HepG2 (cell line): ENCODE measurements around the gene ARHGAP10. TPM values are rescaled to one million over a fixed set of nuclear protein-coding genes. Genes with fewer than 3 reads are reported as not detected.

Experiments
- ATAC-seq: fragments of 200-7000 bp; cut with Tn5 transposase; 3 replicates; pipeline ENCODE4 v1.9.1; 2020; ENCODE audit warnings: mild to moderate bottlenecking, moderate library complexity
- BruUV-seq: library from RNA; stranded (reverse); fragments of 400-500 nt; replicated peaks from 2 replicates; lab custom pipeline; 2021; lab: Mats Ljungman, UMichigan
- CTCF ChIA-PET: fragments of 300-600 bp; formaldehyde crosslinking; extraction: SDS; loops from one replicate; lab custom pipeline; 2021; ENCODE audit warnings: low total read pairs, inconsistent platforms, low intra/inter-chr PET ratio; lab: Yijun Ruan, JAX
- POLR2A ChIA-PET: fragments of 350-600 bp; sonication (Branson Sonifier 250); formaldehyde crosslinking; loops from one replicate; lab custom pipeline; 2020; ENCODE audit warnings: antibody characterized with exemption, inconsistent platforms; lab: Yijun Ruan, JAX
- DNase-seq: peaks from one replicate; pipeline ENCODE4 v3.0.0-alpha.2; 2015; ENCODE audit warnings: low spot score
- FAIRE-seq: peaks from 3 replicates; lab custom pipeline; 2011; peaks lifted over from hg19 to GRCh38; lab: Jason Lieb, UNC
- H2AFZ ChIP-seq: one replicate; pipeline ENCODE4 v1.6.1; 2011; ENCODE audit warnings: low read length, inconsistent platforms
- H3K27ac ChIP-seq: fragments of 300-600 bp; 3 replicates; pipeline ENCODE4 v1.8.0; 2011; ENCODE audit warnings: mixed run types, mild to moderate bottlenecking, mixed read lengths, low read length, inconsistent platforms; ENCODE audit not compliant: insufficient read depth; ENCODE audit errors: extremely low read length
- H3K27me3 ChIP-seq, 2 experiments: fragments of 200-600 bp in 1 of 2; 2 replicates in 1 of 2; 3 replicates in 1 of 2; pipeline versions ENCODE4 v1.6.0 to v1.8.0; 2011; ENCODE audit warnings: low read length in 2 of 2, mild to moderate bottlenecking in 2 of 2, moderate library complexity in 2 of 2, inconsistent platforms in 1 of 2; ENCODE audit not compliant: insufficient read depth in 2 of 2, control insufficient read depth in 1 of 2
- H3K36me3 ChIP-seq, 2 experiments: fragments of 200-600 bp in 1 of 2; replicated peaks in 1 of 2; 2 replicates in 1 of 2; 3 replicates in 1 of 2; pipeline versions ENCODE4 v1.5.1 to v1.8.0; 2011; ENCODE audit warnings: low read length in 2 of 2, inconsistent platforms in 1 of 2; ENCODE audit not compliant: insufficient read depth in 2 of 2, control insufficient read depth in 1 of 2
- H3K4me1 ChIP-seq: 2 replicates; pipeline ENCODE4 v1.5.1; 2012; ENCODE audit warnings: low read length, inconsistent platforms; ENCODE audit not compliant: insufficient read depth
- H3K4me2 ChIP-seq: 2 replicates; pipeline ENCODE4 v1.6.0; 2011; ENCODE audit warnings: low read depth, low read length, inconsistent platforms
- H3K4me3 ChIP-seq, 3 experiments: fragments of 200-600 bp in 1 of 3; sonication (generic), shearing (Covaris generic) in 1 of 3; replicated peaks in 1 of 3; 2 replicates each; pipeline ENCODE4 v1.5.1; 2011 to 2016; ENCODE audit warnings: low read length in 3 of 3, inconsistent platforms in 2 of 3, low read depth in 2 of 3, mild to moderate bottlenecking in 2 of 3, control low read depth in 1 of 3, mixed read lengths in 1 of 3; ENCODE audit not compliant: insufficient read depth in 1 of 3
- H3K79me2 ChIP-seq: one replicate; pipeline ENCODE4 v1.6.1; 2011; ENCODE audit warnings: low read length, inconsistent platforms; ENCODE audit not compliant: insufficient read depth
- H3K9ac ChIP-seq: 2 replicates; pipeline ENCODE4 v1.6.0; 2011; ENCODE audit warnings: mild to moderate bottlenecking, low read depth, low read length, inconsistent platforms; ENCODE audit not compliant: insufficient read depth
- H3K9me3 ChIP-seq: 2 replicates; pipeline ENCODE4 v1.5.1; 2012; ENCODE audit warnings: mild to moderate bottlenecking, low read length
- H4K20me1 ChIP-seq: 2 replicates; pipeline ENCODE4 v1.6.0; 2011; ENCODE audit warnings: inconsistent platforms, mild to moderate bottlenecking, low read length, moderate library complexity; ENCODE audit not compliant: insufficient read depth
- BORCS8-MEF2B ChIP-seq: sonication (generic); formaldehyde crosslinking; IDR thresholded peaks from 2 replicates; pipeline ENCODE4 v1.8.0; 2022; ENCODE audit warnings: mild to moderate bottlenecking, missing genetic modification reagents
- FOXA3 ChIP-seq: IDR thresholded peaks from 2 replicates; pipeline ENCODE4 v1.6.1; 2016; ENCODE audit warnings: missing genetic modification reagents, missing compliant biosample characterization
- HHEX ChIP-seq: IDR thresholded peaks from 2 replicates; pipeline ENCODE4 v1.6.1; 2016; ENCODE audit warnings: control low read depth
- KDM6A ChIP-seq: IDR thresholded peaks from 2 replicates; pipeline ENCODE4 v1.6.1; 2016; ENCODE audit warnings: low read depth
- MLXIP ChIP-seq: sonication (generic); formaldehyde crosslinking; IDR thresholded peaks from 2 replicates; pipeline ENCODE4 v1.9.0; 2021; ENCODE audit warnings: missing genetic modification reagents, borderline replicate concordance
- MXI1 ChIP-seq: IDR thresholded peaks from 3 replicates; pipeline ENCODE4 v1.6.1; 2012; ENCODE audit warnings: low read depth, low read length, inconsistent platforms, borderline replicate concordance
- NFE2L2 ChIP-seq: fragments of 150-350 bp; IDR thresholded peaks from 2 replicates; pipeline ENCODE4 v1.6.1; 2014; ENCODE audit warnings: low read length
- NR1H2 ChIP-seq: sonication (generic); formaldehyde crosslinking; IDR thresholded peaks from 2 replicates; pipeline ENCODE4 v1.8.1; 2022; ENCODE audit warnings: low read depth, missing genetic modification reagents, borderline replicate concordance
- PHF5A ChIP-seq: IDR thresholded peaks from one replicate; pipeline ENCODE4 v1.6.1; 2018; ENCODE audit warnings: low read depth, missing genetic modification reagents; ENCODE audit not compliant: unreplicated experiment
- RFXANK ChIP-seq: IDR thresholded peaks from 2 replicates; pipeline ENCODE4 v1.6.1; 2016
- SALL2 ChIP-seq: sonication (generic); formaldehyde crosslinking; IDR thresholded peaks from 2 replicates; pipeline ENCODE4 v1.8.1; 2023; ENCODE audit warnings: mild to moderate bottlenecking, missing genetic modification reagents, inconsistent platforms
- SOX13 ChIP-seq, 3 experiments: fragments of 450-650 bp in 1 of 3; sonication (generic) in 1 of 3; formaldehyde crosslinking in 1 of 3; IDR thresholded peaks in 2 of 3; conservative IDR thresholded peaks in 1 of 3; 2 replicates each; pipeline versions ENCODE4 v1.5.0 to v1.6.1; 2016 to 2020; ENCODE audit warnings: antibody characterized with exemption in 1 of 3, mild to moderate bottlenecking in 1 of 3, missing compliant biosample characterization in 1 of 3, missing genetic modification reagents in 1 of 3, moderate library complexity in 1 of 3
- SP2 ChIP-seq: sonication (generic); formaldehyde crosslinking; IDR thresholded peaks from 2 replicates; pipeline ENCODE4 v1.5.1; 2020; ENCODE audit warnings: mild to moderate bottlenecking, missing genetic modification reagents
- TERF1 ChIP-seq: sonication (generic); formaldehyde crosslinking; IDR thresholded peaks from 2 replicates; pipeline ENCODE4 v1.8.0; 2022; ENCODE audit warnings: mild to moderate bottlenecking, missing genetic modification reagents, moderate library complexity
- ZBTB1 ChIP-seq: sonication (generic); formaldehyde crosslinking; IDR thresholded peaks from 2 replicates; pipeline ENCODE4 v1.4.0; 2020; ENCODE audit warnings: missing genetic modification reagents, borderline replicate concordance
- ZC3H4 ChIP-seq: sonication (generic); formaldehyde crosslinking; IDR thresholded peaks from 2 replicates; pipeline ENCODE4 v1.4.0; 2020; ENCODE audit warnings: missing genetic modification reagents, borderline replicate concordance
- ZEB1 ChIP-seq: IDR thresholded peaks from 2 replicates; pipeline ENCODE4 v1.6.1; 2012; ENCODE audit warnings: mild to moderate bottlenecking, low read depth, inconsistent platforms; ENCODE audit not compliant: insufficient replicate concordance
- ZNF644 ChIP-seq: IDR thresholded peaks from 2 replicates; pipeline ENCODE4 v1.6.1; 2016; ENCODE audit warnings: low read depth
- ZNF737 ChIP-seq: sonication (generic); formaldehyde crosslinking; IDR thresholded peaks from 2 replicates; pipeline ENCODE4 v1.5.0; 2020; ENCODE audit warnings: missing genetic modification reagents, mild to moderate bottlenecking, borderline replicate concordance
- ZNF775 ChIP-seq: sonication (generic); formaldehyde crosslinking; IDR thresholded peaks from 2 replicates; pipeline ENCODE4 v1.4.0; 2020; ENCODE audit warnings: missing genetic modification reagents, mild to moderate bottlenecking, moderate library complexity, borderline replicate concordance
- WGBS: methylation state at CpG from one replicate; pipeline ENCODE4 v1.1.6; 2017; ENCODE audit warnings: low lambda C conversion rate; 5-methylcytosine and 5-hydroxymethylcytosine counted together
- in situ Hi-C: cut with HindIII; loops from 2 replicates; pipeline ENCODE4 v1.10.0; 2017; ENCODE audit warnings: low pct_unique_long_range_greater_than_20kb; ENCODE audit not compliant: extremely low pct_ligation_motif_present
- intact Hi-C: fragments of 100-400 bp; cut with micrococcal nuclease; formaldehyde crosslinking; loops from one replicate; pipeline ENCODE4 v1.10.0; 2022; ENCODE audit not compliant: unreplicated experiment
- polyA plus RNA-seq, 8 experiments: library from polyadenylated mRNA; depleted of rRNA in 3 of 8; stranded (reverse) in 7 of 8; unstranded in 1 of 8; fragments of >200 nt; fragmentation: Illumina TruSeq in 4 of 8; extraction: Trizol in 4 of 8; gene quantifications; 2 replicates each; pipeline versions ENCODE4 v1.2.1 to v1.2.3, GENCODE V29; 2011 to 2016; ENCODE audit warnings: low read depth in 4 of 8, missing spikeins in 1 of 8, mixed read lengths in 1 of 8; ENCODE audit not compliant: insufficient read depth in 1 of 8
- total RNA-seq, 5 experiments: library from RNA; depleted of rRNA; stranded (reverse); fragments of >200 nt; fragmentation: Illumina TruSeq; extraction: Trizol; gene quantifications; 2 replicates each; pipeline ENCODE4 v1.2.3, GENCODE V29; 2016; ENCODE audit warnings: low read depth in 1 of 5

The ARHGAP10 gene
- total and polyA plus RNA-seq, 2 of the 13 experiments (the other 11 are each of a cell fraction or from before 2014, with no cell fraction given) = 0.45 to 1.6 TPM

DNA sequence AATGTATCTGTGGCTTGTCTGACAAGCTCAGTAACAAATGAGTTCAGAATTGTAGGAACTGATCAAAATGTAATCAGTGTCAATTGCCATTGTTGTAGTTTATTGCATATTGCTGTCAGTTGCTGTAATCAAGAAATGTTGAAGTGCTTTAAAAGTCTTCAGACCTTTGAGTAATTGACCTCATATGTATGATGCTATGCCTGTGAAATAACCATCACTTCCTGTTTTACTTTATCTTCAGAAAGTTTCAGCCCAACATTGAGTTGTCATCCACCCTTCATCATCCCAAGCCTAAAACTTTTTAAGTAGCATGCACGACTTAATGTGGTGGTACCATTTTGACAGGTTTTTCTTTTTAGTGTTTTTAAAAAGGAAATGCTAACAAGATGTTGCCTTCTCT is 212.4 kb downstream of the ARHGAP10 start:
- Histone ChIP-seq H3K27me3 (no peaks in the 10 kb centered on the region), H2AFZ (no peak overlapping the region), H4K20me1 (no peaks in the 10 kb centered on the region), H3K9me3 (no peaks in the 10 kb centered on the region), H3K36me3 (no peaks in the 10 kb centered on the region), H3K79me2 (no peaks in the 10 kb centered on the region), H3K9ac (no peak overlapping the region), H3K4me3 (no peak overlapping the region), H3K27ac (no peak overlapping the region), H3K4me1 (no peaks in the 10 kb centered on the region), H3K4me2 (no peak overlapping the region)
- ChIA-PET POLR2A (no interaction called here), CTCF (no interaction called here)
- DNase-seq (no peak), ATAC-seq (no peak), FAIRE-seq (no peak)
- intact Hi-C loops = no loop called here
- 57% methylated on average over 1 of the region's 1 CpG for WGBS
- in situ Hi-C loops = no loop called here
- no peak for TF ChIP-seq MXI1
- TF ChIP-seq ZNF737 = no peak
- TF ChIP-seq ZC3H4 (CRISPR knock-in tag) = no peak
- TF ChIP-seq ZNF644 (CRISPR knock-in tag) = no peak
- no peak for TF ChIP-seq ZNF775 (CRISPR knock-in tag)
- TF ChIP-seq KDM6A (CRISPR knock-in tag) = no peak
- TF ChIP-seq ZBTB1 (CRISPR knock-in tag) = no peak
- no peak for TF ChIP-seq ZEB1
- TF ChIP-seq SP2 (CRISPR knock-in tag) = no peak
- TF ChIP-seq NR1H2 (CRISPR knock-in tag) = no peak
- TF ChIP-seq MLXIP = no peak
- TF ChIP-seq SOX13 (IDR thresholded peaks at IDR 0.05) = no peak
- no peak for TF ChIP-seq SOX13 (CRISPR knock-in tag; conservative IDR thresholded peaks at IDR 0.05 in 1 of 2, IDR thresholded peaks at IDR 0.05 in 1 of 2)
- no peak for TF ChIP-seq HHEX (CRISPR knock-in tag)
- TF ChIP-seq BORCS8-MEF2B (CRISPR knock-in tag) = no peak
- no peak for TF ChIP-seq FOXA3
- no peak for TF ChIP-seq TERF1 (CRISPR knock-in tag)
- TF ChIP-seq SALL2 = no peak
- no peak for TF ChIP-seq PHF5A
- no peak for TF ChIP-seq NFE2L2
- no peak for TF ChIP-seq RFXANK (CRISPR knock-in tag)
- no TSS peak for BruUV-seq
